ENCODE results near the gene TEDC2.
A peak's percentile ranks its signal among the peaks of the same experiment; 100 is the strongest.

The TEDC2 gene

GRCh38 chr16:2494616-2495015, 34.7 kb downstream of the TEDC2 start:
- Histone ChIP-seq H3K27ac (no peak overlapping the region), H3K4me2 (no peak overlapping the region), H3K9ac (peak overlapping the region in 1 of 11 experiments; percentile 14; a peak in 1 of 22 replicates), H3K36me3 (peaks cover 13 to 92% (median 65%) of the 10 kb centered on the region in 11 experiments), H4K20me1 (peaks cover 5 to 100% (median 98%) of the 10 kb centered on the region in 11 experiments; a peak in 21 of 22 replicates), H3K4me1 (peaks cover 27 to 45% (median 36%) of the 10 kb centered on the region in 10 experiments), H3K9me3 (replicated peaks in 1 of 11) (no peaks in the 10 kb centered on the region), H3K4me3 (no peak overlapping the region), H3K27me3 (no peaks in the 10 kb centered on the region)
- no peak for TF ChIP-seq Cebpa-rat (IDR thresholded peaks at IDR 0.05)

GRCh38 chr16:2495041-2495440, 35.1 kb downstream of the TEDC2 start:
- Histone ChIP-seq H3K4me3 (no peak overlapping the region), H3K4me1 (peaks cover 27 to 45% (median 37%) of the 10 kb centered on the region in 10 experiments), H4K20me1 (peaks cover 5 to 100% (median 98%) of the 10 kb centered on the region in 11 experiments; a peak in 21 of 22 replicates), H3K27ac (no peak overlapping the region), H3K4me2 (peak overlapping the region in 1 of 11 experiments; percentile 12; a peak in 1 of 22 replicates), H3K9ac (peak overlapping the region in 1 of 11 experiments; percentile 14; a peak in 2 of 22 replicates), H3K9me3 (replicated peaks in 1 of 11) (no peaks in the 10 kb centered on the region), H3K27me3 (no peaks in the 10 kb centered on the region), H3K36me3 (peaks cover 13 to 92% (median 65%) of the 10 kb centered on the region in 11 experiments)
- no peak for TF ChIP-seq Cebpa-rat (IDR thresholded peaks at IDR 0.05)

GRCh38 chr16:2496223-2497115, 36.6 kb downstream of the TEDC2 start:
- Histone ChIP-seq H3K9me3 (replicated peaks in 1 of 11) (no peaks in the 10 kb centered on the region), H3K4me1 (peaks cover 29 to 53% (median 44%) of the 10 kb centered on the region in 10 experiments), H3K27ac (peak overlapping the region in 6 of 11 experiments; percentile 10 to 51 (median 35); a peak in 9 of 22 replicates), H3K4me2 (peak overlapping the region; percentile 63 to 86 (median 79)), H3K9ac (peak overlapping the region in 8 of 11 experiments; percentile 45 to 71 (median 55); a peak in 10 of 22 replicates), H3K36me3 (peaks cover 13 to 89% (median 62%) of the 10 kb centered on the region in 11 experiments), H3K4me3 (no peak overlapping the region), H4K20me1 (peaks cover 5 to 100% (median 96%) of the 10 kb centered on the region in 11 experiments; a peak in 21 of 22 replicates), H3K27me3 (no peaks in the 10 kb centered on the region)
- no peak for TF ChIP-seq Cebpa-rat (IDR thresholded peaks at IDR 0.05)

GRCh38 chr16:2497116-2497630, 37.3 kb downstream of the TEDC2 start:
- Histone ChIP-seq H3K9me3 (replicated peaks in 1 of 11) (no peaks in the 10 kb centered on the region), H3K4me3 (no peak overlapping the region; a peak in 1 of 20 replicates), H3K36me3 (peaks cover 13 to 89% (median 67%) of the 10 kb centered on the region in 11 experiments), H3K27me3 (no peaks in the 10 kb centered on the region), H3K9ac (peak overlapping the region; percentile 5 to 71 (median 49); a peak in 17 of 22 replicates), H4K20me1 (peaks cover 5 to 100% (median 96%) of the 10 kb centered on the region in 11 experiments; a peak in 21 of 22 replicates), H3K27ac (peak overlapping the region in 8 of 11 experiments; percentile 9 to 51 (median 35); a peak in 11 of 22 replicates), H3K4me2 (peak overlapping the region; percentile 63 to 86 (median 79)), H3K4me1 (peaks cover 36 to 60% (median 51%) of the 10 kb centered on the region in 10 experiments)
- no peak for TF ChIP-seq Cebpa-rat (IDR thresholded peaks at IDR 0.05)

GRCh38 chr16:2497695-2498484, 38.0 kb downstream of the TEDC2 start:
- Histone ChIP-seq H3K36me3 (peaks cover 13 to 89% (median 69%) of the 10 kb centered on the region in 11 experiments), H3K4me2 (peak overlapping the region; percentile 63 to 86 (median 79)), H3K27me3 (no peaks in the 10 kb centered on the region), H3K4me1 (peaks cover 44 to 67% (median 58%) of the 10 kb centered on the region in 10 experiments), H3K4me3 (peak overlapping the region in 1 of 10 experiments; percentile 17; a peak in 1 of 20 replicates), H3K9ac (peak overlapping the region; percentile 28 to 71 (median 49); a peak in 19 of 22 replicates), H3K27ac (peak overlapping the region in 6 of 11 experiments; percentile 15 to 51 (median 41); a peak in 10 of 22 replicates), H4K20me1 (peaks cover 5 to 100% (median 97%) of the 10 kb centered on the region in 11 experiments; a peak in 21 of 22 replicates), H3K9me3 (replicated peaks in 1 of 11) (no peaks in the 10 kb centered on the region)
- no peak for TF ChIP-seq Cebpa-rat (IDR thresholded peaks at IDR 0.05)

GRCh38 chr16:2498531-2499253, 38.8 kb downstream of the TEDC2 start:
- Histone ChIP-seq H3K4me3 (no peak overlapping the region), H3K4me2 (peak overlapping the region; percentile 63 to 86 (median 79)), H3K27me3 (no peaks in the 10 kb centered on the region), H3K27ac (peak overlapping the region in 5 of 11 experiments; percentile 15 to 47 (median 37); a peak in 8 of 22 replicates), H3K36me3 (peaks cover 13 to 85% (median 66%) of the 10 kb centered on the region in 11 experiments), H3K9ac (peak overlapping the region; percentile 28 to 71 (median 49); a peak in 16 of 22 replicates), H3K9me3 (replicated peaks in 1 of 11) (no peaks in the 10 kb centered on the region), H3K4me1 (peaks cover 49 to 67% (median 59%) of the 10 kb centered on the region in 10 experiments), H4K20me1 (peaks cover 5 to 100% (median 92%) of the 10 kb centered on the region in 11 experiments; a peak in 21 of 22 replicates)
- no peak for TF ChIP-seq Cebpa-rat (IDR thresholded peaks at IDR 0.05)

GRCh38 chr16:2499454-2499853, 39.5 kb downstream of the TEDC2 start:
- Histone ChIP-seq H3K27ac (no peak overlapping the region), H4K20me1 (peaks cover 5 to 94% (median 84%) of the 10 kb centered on the region in 11 experiments; a peak in 21 of 22 replicates)

More at GRCh38 chr16:2499454-2499853, 39.5 kb downstream of the TEDC2 start:
- Histone ChIP-seq H3K9me3 (replicated peaks in 1 of 11) (no peaks in the 10 kb centered on the region), H3K9ac (peak overlapping the region in 4 of 11 experiments; percentile 28 to 59 (median 38); a peak in 2 of 22 replicates), H3K27me3 (no peaks in the 10 kb centered on the region), H3K4me1 (peaks cover 47 to 66% (median 58%) of the 10 kb centered on the region in 10 experiments), H3K4me3 (no peak overlapping the region), H3K36me3 (peaks cover 13 to 77% (median 63%) of the 10 kb centered on the region in 11 experiments), H3K4me2 (no peak overlapping the region; a peak in 1 of 22 replicates)
- no peak for TF ChIP-seq Cebpa-rat (IDR thresholded peaks at IDR 0.05)
